Smooth muscle cell (in vitro differentiated cells): ENCODE results near the gene OTULINL. TPM values are rescaled to one million over a fixed set of nuclear protein-coding genes. Genes with fewer than 3 reads are reported as not detected.

ENCODE experiments used
- DNase-seq: peaks from one replicate; lab custom pipeline; 2025; ENCODE audit not compliant: unreplicated experiment; lab: John Stamatoyannopoulos, UW
- H2AFZ ChIP-seq: fragments of 200-600 bp; sonication (generic); 2 replicates; pipeline ENCODE4 v1.6.0; 2016; ENCODE audit warnings: antibody characterized with exemption, low read depth, mild to moderate bottlenecking
- H3F3A ChIP-seq: fragments of 200-600 bp; sonication (generic); 2 replicates; pipeline ENCODE4 v1.6.0; 2017; ENCODE audit warnings: antibody characterized with exemption, low read depth
- H3K27ac ChIP-seq: fragments of 200-600 bp; sonication (generic); 2 replicates; pipeline ENCODE4 v1.5.1; 2016; ENCODE audit warnings: low read depth, mild to moderate bottlenecking
- H3K27me3 ChIP-seq: fragments of 200-600 bp; sonication (generic); 2 replicates; pipeline ENCODE4 v1.6.1; 2016; ENCODE audit warnings: low read depth, mild to moderate bottlenecking
- H3K36me3 ChIP-seq: fragments of 200-600 bp; sonication (generic); 2 replicates; pipeline ENCODE4 v1.5.1; 2016; ENCODE audit warnings: low read depth
- H3K4me1 ChIP-seq: fragments of 200-600 bp; sonication (generic); 2 replicates; pipeline ENCODE4 v1.5.1; 2016; ENCODE audit warnings: low read depth
- H3K4me2 ChIP-seq: fragments of 200-600 bp; sonication (generic); 2 replicates; pipeline ENCODE4 v1.6.0; 2016; ENCODE audit warnings: mild to moderate bottlenecking
- H3K4me3 ChIP-seq: fragments of 200-600 bp; sonication (generic); 2 replicates; pipeline ENCODE4 v1.5.1; 2016; ENCODE audit warnings: mild to moderate bottlenecking
- H3K79me2 ChIP-seq: fragments of 200-600 bp; sonication (generic); 2 replicates; pipeline ENCODE4 v1.6.0; 2016; ENCODE audit warnings: low read depth, mild to moderate bottlenecking
- H3K9ac ChIP-seq: fragments of 200-600 bp; sonication (generic); 2 replicates; pipeline ENCODE4 v1.6.0; 2016; ENCODE audit warnings: low read depth
- H3K9me3 ChIP-seq: fragments of 200-600 bp; sonication (generic); replicated peaks from 2 replicates; pipeline ENCODE4 v1.5.1; 2016; ENCODE audit warnings: low read depth
- H4K20me1 ChIP-seq: fragments of 200-600 bp; sonication (generic); 2 replicates; pipeline ENCODE4 v1.6.0; 2016; ENCODE audit warnings: low read depth
- CTCF ChIP-seq: fragments of 200-600 bp; sonication (generic); IDR thresholded peaks from 2 replicates; pipeline ENCODE4 v1.5.1; 2017; ENCODE audit warnings: borderline replicate concordance, mild to moderate bottlenecking, antibody characterized with exemption; ENCODE audit not compliant: insufficient read depth, poor library complexity, severe bottlenecking
- WGBS: methylation state at CpG from one replicate; pipeline ENCODE4 v1.1.7; 2016; ENCODE audit warnings: low lambda C conversion rate; 5-methylcytosine and 5-hydroxymethylcytosine counted together
- polyA plus RNA-seq: library from polyadenylated mRNA; unstranded; fragments of >200 nt; fragmentation: Nextera tagmentation; extraction: Ambion mirVana; gene quantifications from 2 replicates; pipeline ENCODE4 v1.2.1, GENCODE V29; 2016
- total RNA-seq: library from RNA; depleted of rRNA; stranded (reverse); fragments of >200 nt; gene quantifications from 2 replicates; pipeline ENCODE4 v1.2.3, GENCODE V29; 2014

OTULINL gene
- total and polyA plus RNA-seq, 2 experiments from 2014 or later, result 0.19 to 1.1 TPM

DNA sequence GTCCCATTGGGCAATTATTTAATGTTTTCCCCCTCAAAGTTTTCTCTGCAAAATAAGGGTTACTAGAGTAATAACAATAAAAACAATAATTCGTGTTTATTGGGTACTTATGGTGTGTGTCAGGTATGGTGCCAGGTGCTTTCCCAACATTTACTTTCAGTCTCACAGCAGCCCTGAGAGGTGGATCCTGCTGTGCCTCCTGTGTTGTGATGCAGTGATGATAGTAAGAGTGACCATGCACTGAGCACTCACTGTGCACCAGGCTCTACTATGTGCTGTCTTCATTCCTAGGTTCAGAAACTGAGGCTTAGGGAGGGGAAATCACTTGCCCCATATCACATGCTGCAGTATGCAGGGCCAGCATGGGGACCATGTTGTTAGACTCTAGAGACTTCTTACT lies 15.5 kb downstream of the OTULINL start:
- no peaks in the 10 kb centered on the region for H3K79me2 ChIP-seq
- H4K20me1 ChIP-seq, result no peaks in the 10 kb centered on the region
- no peaks in the 10 kb centered on the region for H3K4me1 ChIP-seq
- H3K9me3 ChIP-seq, result no peaks in the 10 kb centered on the region
- no peaks in the 10 kb centered on the region for H3K36me3 ChIP-seq
- DNase-seq, result no peak
- no peaks in the 10 kb centered on the region for H3K27me3 ChIP-seq
- TF ChIP-seq CTCF, result no peak
- no peak overlapping the region for H2AFZ ChIP-seq
- WGBS, result 79% methylated on average over 1 of the region's 1 CpG
- no peak overlapping the region for H3K9ac ChIP-seq
- no peaks in the 10 kb centered on the region for H3F3A ChIP-seq
- H3K27ac ChIP-seq, result no peak overlapping the region
- no peak overlapping the region for H3K4me3 ChIP-seq
- no peak overlapping the region for H3K4me2 ChIP-seq

GRCh38 chr5:14598225-14598624 lies 16.6 kb downstream of the OTULINL start:
- WGBS, result 90% methylated on average over 2 of the region's 2 CpGs
- H3K4me3 ChIP-seq, result no peak overlapping the region
- no peaks in the 10 kb centered on the region for H4K20me1 ChIP-seq
- H3K27ac ChIP-seq, result no peak overlapping the region
- no peaks in the 10 kb centered on the region for H3K79me2 ChIP-seq
- H3K4me2 ChIP-seq, result no peak overlapping the region
- H3K9me3 ChIP-seq, result no peaks in the 10 kb centered on the region
- no peak overlapping the region for H2AFZ ChIP-seq
- TF ChIP-seq CTCF, result no peak
- no peak for DNase-seq
- no peak overlapping the region for H3K9ac ChIP-seq
- no peaks in the 10 kb centered on the region for H3K36me3 ChIP-seq
- H3K27me3 ChIP-seq, result no peaks in the 10 kb centered on the region
- H3F3A ChIP-seq, result no peaks in the 10 kb centered on the region
- H3K4me1 ChIP-seq, result no peaks in the 10 kb centered on the region

DNA sequence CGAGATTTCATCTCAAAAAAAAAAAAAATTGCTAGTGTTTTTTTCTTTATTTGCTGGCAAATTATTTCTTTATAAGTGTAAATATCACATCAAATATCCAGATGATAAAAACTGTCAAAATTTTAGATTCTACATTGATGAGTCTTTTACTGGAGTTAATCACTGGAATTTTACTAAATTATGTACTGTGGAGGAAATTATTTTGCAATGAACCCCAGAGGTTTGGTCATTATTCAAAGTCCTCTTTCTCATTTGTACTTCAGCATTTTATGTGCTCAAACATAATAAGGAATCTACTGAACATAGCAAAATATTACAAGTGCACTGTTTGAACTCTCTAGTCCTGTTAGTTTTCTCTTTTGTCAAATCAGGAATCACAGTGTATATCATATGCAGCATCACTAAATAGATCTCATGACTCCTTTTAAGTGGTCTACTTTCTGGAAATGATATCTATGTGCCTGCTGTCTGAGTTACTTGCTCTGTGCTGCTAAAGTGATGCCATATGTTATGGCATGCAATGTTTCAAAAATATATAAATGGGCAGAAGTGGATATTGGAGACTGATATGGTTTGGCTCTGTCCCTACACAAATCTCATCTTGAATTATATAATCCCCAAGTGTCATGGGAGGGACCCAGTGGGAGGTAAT lies 18.0 kb downstream of the OTULINL start:
- Histone ChIP-seq H3K27ac (no peak overlapping the region), H2AFZ (no peak overlapping the region), H3K9ac (no peak overlapping the region), H3K27me3 (no peaks in the 10 kb centered on the region), H3K79me2 (no peaks in the 10 kb centered on the region), H3K9me3 (no peaks in the 10 kb centered on the region), H3K4me2 (no peak overlapping the region), H3K36me3 (no peaks in the 10 kb centered on the region), H3F3A (no peaks in the 10 kb centered on the region), H3K4me1 (no peaks in the 10 kb centered on the region), H4K20me1 (no peaks in the 10 kb centered on the region), H3K4me3 (no peak overlapping the region)
- no peak for TF ChIP-seq CTCF
- 90% methylated on average over 1 of the region's 1 CpG for WGBS
- DNase-seq, result no peak

- no peaks in the 10 kb centered on the region for H3K9me3 ChIP-seq
- no peak for TF ChIP-seq CTCF
- H4K20me1 ChIP-seq, result no peaks in the 10 kb centered on the region
- no peak overlapping the region for H3K4me2 ChIP-seq
- no peaks in the 10 kb centered on the region for H3K4me1 ChIP-seq
- no peak for DNase-seq
- 96% methylated on average over 1 of the region's 1 CpG for WGBS
- H2AFZ ChIP-seq, result no peak overlapping the region
- no peak overlapping the region for H3K27ac ChIP-seq
- H3K36me3 ChIP-seq, result no peaks in the 10 kb centered on the region
- no peaks in the 10 kb centered on the region for H3K27me3 ChIP-seq
- H3K79me2 ChIP-seq, result no peaks in the 10 kb centered on the region
- H3K9ac ChIP-seq, result no peak overlapping the region
- H3K4me3 ChIP-seq, result no peak overlapping the region
- no peaks in the 10 kb centered on the region for H3F3A ChIP-seq
Measured at GRCh38 chr5:14600846-14601245, 19.3 kb downstream of the OTULINL start.
